ENCODE data around the gene PET100.
A peak's percentile ranks its signal among the peaks of the same experiment; 100 is the strongest.

The PET100 gene

DNA sequence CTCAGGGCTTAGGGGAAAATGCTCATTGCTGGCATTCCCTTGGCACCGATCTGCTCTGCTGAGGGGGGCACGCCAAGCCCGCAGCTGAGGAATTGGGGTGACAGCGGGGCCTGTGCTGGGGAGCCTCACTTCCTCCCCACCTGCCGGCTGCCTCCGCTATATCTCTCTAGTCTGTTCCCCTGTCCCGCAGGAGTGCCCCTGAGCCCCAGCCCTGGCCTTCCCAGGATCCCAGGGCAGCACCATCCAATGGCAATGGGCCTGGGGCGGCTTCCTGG is 16.8 kb downstream of the PET100 start:
- no peak for DNase-seq (ENCODE audit: insufficient read length, low spot score)
- FAIRE-seq = no peak

DNA sequence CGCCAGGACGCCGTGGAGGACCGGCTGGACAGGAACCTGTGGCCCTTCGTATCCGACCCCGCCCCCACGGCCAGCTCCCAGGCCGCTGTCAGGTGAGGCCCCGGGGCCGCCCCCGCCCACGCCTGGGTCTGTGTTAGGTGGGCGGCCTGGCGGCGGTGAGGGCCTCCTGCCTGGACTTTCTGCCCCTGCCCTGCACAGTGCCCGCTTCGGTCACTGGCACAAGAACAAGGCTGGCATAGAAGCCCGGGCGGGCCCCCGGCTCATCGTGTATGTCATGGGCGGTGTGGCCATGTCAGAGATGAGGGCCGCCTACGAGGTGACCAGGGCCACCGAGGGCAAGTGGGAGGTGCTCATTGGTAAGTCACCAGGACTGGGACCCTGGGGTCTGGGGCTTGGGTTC is 17.6 kb downstream of the PET100 start:
- FAIRE-seq (no peak), DNase-seq (ENCODE audit: insufficient read length, low spot score) (no peak)

DNA sequence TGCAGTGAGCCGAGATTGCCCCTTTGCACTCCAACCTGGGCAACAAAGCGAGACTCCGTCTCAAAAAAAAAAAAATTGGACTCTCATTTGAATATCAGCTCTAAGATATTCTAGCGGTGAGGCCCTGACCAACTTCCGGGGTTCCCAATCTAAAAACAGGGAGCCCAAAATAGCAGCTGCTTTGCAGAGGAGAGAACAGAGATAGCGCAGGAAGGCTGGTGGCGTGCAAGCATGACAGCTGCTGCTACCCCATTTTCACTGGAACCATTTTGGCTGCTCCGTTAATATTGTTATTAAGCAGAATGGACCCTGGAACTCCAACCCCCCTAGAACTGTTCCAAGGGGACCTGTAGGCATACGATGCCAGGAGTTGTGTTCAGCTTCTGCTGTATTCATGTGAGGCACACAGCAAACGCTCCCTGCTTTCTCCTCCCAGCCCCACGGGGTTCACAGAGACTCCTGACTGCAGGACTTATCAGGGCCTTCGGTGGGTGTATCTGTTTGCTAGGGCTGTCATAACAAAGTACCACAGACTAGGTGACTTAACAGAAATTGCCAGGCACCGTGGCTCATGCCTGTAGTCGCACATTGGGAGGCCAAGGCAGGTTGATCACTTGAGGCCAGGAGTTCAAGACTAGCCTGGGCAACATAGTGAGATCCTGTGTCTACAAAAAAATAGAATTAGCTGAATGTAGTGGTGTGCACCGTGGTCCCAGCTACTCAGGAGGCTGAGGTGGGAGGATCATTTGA is 18.8 kb downstream of the PET100 start:
- no peak for DNase-seq (ENCODE audit: insufficient read length, low spot score)
- FAIRE-seq = no peak

DNA sequence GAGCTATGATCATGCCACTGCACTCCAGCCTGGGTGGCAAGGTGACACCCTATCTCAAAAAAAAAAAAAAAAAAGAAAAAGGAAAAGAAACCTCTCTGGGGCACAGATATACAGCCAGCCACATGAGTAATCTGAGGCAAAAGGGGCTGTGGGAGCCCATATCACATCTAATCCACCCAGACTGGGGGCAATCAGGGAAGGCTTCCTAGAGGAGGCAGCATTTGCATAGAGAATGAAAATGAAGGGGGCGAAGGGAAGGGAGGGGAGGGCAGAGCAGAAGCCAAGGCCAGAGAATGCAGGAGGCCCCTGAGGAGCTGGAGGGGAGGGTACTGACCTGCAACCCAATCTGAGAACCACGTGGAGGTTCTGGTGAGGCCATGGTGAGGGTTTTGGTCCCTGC is 20.6 kb downstream of the PET100 start:
- no peak for FAIRE-seq
- no peak for DNase-seq (ENCODE audit: insufficient read length, low spot score)

DNA sequence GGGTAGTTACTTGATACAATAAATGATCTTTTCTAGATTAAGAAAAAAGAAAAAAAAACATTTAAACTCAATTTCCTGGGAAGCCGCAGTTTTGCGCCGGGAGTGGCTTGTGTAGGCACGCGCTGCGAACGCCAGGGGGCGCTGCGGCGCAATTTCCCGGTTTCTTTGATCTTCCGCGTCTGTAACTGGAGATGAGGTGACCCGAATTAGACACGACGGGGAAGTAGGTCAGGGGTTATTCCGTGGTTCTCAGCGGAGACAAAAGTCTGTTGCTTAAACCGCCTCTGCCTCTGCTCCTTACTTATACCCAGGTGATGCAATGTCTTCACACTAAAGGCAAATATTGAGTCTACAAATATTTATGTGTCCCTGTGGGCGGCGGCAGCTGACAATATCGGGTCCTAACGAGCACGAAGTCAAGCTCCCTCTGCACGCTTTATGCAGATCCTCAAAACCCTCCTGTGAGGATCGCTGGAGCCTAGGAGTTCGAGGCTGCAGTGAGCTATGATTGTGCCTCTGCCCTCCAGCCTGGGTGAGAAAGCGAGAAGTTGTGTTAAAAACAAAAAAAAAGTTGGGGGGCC is 22.6 kb downstream of the PET100 start:
- FAIRE-seq (peak; percentile 84), DNase-seq (ENCODE audit: insufficient read length, low spot score) (peak; percentile 89)

DNA sequence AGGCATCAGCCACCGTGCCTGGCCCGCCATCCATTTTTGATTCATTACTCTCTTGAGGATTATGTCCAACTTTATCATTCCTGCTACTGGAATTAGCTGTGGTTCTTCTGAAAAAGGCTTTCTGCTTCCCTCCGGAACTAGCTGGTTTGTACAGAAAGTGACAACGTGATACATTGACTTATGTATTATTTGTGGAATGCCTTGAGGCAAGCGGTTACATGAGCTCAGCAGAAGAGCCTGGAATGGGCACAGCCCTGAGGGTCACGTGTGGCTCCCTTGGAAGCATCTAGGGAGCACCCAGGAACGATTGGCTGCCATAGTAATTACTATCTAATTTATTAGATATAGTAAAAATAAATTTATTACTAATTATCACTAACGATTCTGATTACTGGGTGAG is 24.8 kb downstream of the PET100 start:
- no peak for FAIRE-seq
- DNase-seq (ENCODE audit: insufficient read length, low spot score) = no peak

DNA sequence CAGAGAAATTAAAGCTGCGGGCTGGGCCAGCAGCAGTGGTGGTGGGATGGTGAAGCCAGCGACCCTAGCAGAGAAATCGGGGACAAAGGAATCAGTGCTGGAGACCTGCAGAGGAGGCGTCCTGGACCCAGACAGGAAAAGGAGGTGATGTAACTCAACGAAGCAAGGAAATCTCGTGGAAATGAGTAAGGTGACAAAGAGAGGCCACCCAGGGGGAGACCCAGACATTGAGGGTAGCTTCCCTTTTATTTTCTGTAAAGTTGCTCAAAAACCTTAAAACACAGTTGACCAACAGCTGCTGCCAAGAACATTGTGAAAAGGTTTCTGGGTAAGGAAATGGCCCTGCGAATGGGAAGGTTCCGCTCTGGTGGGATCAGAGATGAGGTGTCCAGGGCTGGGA is 26.0 kb downstream of the PET100 start:
- DNase-seq (ENCODE audit: insufficient read length, low spot score) (no peak), FAIRE-seq (no peak)

DNA sequence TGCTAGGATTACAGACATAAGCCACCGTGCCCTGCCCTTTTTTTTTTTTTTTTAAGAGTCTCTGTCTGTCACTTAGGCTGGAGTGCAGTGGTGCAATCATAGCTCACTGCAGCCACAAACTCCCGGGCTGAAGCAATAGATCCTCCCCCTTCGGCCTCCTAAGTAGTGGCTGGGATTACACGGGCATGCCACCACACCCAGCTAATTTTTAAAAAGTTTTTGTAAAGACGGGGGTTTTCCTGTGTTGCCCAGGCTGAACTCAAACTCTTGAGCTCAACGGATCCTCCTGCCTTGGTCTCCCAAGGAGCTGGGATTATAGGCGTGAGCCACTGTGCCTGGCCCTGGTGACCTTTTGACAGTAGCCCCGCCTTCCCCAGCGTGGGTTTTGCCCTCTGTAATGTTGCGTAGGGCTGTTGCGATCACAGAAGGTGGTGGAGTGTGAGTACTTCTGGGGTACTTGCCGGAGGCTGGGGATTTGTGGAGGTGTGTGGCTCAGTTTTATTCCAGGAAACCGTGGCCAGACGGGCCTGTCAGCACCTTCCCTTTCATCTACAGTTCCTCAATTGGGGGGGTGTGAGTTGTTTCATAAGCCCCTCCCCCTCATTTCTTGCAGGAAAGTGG is 27.6 kb downstream of the PET100 start:
- no peak for FAIRE-seq
- DNase-seq (ENCODE audit: insufficient read length, low spot score) = no peak

DNA sequence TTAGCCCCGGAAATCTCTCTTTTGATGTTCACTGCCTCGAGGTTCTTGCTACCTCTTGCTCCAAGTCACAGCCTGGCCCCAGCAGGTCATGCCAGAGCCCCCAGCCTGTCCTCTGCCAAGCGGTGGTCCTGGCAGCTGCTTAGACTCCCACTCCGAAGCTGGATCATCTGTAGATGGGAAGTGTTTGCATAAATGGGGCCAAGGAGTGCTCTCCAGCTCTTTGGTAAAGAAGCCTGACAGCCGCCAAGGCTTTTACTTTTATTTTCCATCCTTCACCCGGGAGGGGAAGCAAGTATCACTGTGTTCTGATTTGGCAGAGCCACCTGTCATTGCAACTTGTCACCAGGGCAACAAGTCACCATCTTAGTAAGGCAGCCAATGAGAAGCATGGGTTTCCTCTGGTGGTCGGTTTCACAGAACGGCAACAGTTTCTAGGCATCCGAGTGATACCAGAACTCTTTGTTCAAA is 28.7 kb downstream of the PET100 start:
- peak; percentile 94 for DNase-seq (ENCODE audit: insufficient read length, low spot score)
- FAIRE-seq = peak; percentile 98

DNA sequence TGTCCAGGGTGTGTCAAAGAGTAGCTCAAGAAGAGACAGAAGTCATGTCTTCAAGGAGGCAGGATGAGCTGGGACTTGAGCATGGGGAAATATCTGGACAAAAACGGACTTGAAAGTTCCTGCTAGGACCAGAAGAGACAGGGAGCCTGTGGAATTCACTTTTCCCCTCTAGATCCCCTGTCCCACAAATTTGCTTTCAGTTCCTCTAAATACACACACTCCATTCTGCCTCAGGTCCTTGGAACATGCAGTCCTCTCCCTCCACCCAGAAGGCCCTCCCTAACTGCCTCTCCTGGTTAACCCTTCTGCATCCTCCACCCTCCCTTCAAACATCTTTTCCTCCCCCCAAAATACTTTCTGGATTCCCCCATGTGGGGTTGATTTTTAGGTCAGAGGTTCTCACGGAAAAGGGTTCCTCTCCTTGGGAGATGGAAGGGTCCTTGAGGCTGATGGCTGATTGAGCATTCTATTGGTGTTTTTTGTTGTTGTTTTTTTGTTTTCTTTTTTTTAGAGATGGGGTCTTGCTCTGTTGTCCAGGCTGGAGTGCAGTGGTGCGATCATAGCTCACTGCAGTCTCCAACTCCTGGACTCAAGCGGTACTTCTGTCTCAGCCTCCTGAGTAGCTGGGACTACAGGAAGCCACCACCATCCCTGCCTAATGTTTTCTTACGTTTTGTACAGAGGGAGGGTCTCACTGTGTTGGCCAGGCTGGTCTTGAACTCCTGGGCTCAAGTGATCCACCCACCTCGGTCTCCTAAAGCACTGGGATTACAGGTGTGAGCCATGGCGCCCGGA is 32.3 kb downstream of the PET100 start:
- DNase-seq (ENCODE audit: insufficient read length, low spot score) = no peak
- FAIRE-seq = no peak

DNA sequence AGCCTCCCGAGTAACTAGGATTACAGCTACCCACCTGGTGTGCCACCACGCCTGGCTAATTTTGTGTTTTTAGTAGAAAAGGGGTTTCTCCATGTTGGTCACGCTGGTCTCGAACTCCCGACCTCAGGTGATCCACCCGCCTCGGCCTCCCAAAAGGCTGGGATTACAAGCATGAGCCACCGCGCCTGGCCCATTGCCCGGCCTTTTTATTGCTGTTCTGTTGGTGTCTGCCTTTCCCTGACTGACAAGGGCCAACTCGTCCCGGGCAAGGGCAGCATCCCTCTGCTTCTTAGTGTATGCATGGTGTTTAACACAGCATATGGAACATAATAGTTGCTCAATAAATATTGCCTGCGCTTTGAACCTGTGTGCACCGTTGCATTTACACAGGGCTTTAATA is 33.1 kb downstream of the PET100 start:
- no peak for FAIRE-seq
- DNase-seq (ENCODE audit: insufficient read length, low spot score) = no peak

DNA sequence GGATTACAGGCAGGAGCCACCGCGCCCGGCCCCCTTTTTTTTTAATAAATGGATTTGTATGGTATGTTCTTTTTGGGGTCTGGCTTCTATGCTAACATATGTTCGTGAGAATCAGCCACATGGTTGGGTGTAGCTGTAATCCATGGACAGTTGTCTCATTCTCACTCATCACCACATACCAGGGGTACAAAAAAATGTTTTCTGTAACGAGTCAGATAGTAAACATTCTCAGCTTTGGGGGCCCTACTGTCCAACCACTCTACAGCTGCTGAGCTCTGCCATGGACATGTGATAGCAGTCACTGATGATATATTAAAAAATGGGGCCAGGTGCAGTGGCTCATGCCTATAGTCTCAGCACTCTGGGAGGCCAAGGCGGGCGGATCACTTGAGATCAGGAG is 34.1 kb downstream of the PET100 start:
- DNase-seq (ENCODE audit: insufficient read length, low spot score) = no peak
- FAIRE-seq = no peak

DNA sequence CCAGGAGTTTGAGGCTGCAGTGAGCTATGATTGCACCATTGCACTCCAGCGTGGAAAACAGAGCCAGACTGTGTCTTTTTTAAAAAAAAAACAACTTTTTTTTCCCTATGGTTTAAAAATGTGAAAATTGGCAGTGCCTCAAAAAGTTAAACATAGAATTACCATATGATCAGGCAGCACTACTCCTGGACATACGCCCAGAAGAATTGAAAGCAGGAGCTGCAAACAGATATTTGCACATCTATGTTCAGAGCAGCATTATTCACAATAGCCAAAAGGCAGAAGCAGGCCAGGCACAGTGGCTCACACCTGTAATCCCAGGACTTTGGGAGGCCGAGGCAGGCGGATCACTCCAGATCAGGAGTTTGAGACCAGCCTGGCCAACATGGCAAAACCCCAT is 35.5 kb downstream of the PET100 start:
- FAIRE-seq (no peak), DNase-seq (ENCODE audit: insufficient read length, low spot score) (no peak)

DNA sequence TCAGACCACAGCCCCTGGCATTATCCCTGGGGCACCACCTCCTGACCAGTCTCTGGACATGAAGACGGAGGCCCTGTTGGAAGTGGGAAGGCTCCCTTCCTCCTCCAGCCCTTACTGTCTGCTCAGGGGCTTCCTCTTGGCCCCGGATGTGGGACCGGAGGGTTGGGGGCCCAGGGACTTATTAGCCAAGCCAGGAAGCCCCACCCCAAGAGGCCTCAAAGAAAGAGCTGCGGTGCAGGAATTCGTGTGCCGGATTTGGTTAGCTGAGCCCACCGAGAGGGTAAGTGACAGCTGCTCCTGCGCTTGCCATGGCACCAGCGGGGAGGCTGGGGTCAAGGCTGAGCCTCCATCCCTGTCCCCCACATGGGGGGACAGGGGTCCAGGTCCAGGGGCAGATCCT is 39.2 kb downstream of the PET100 start, which contains the start of gene RETN:
RETN (plus strand) TSS at position 208 of the 400 bp plus-strand sequence. CDS start 278 bp downstream, outside the sequence.
- no peak for FAIRE-seq
- DNase-seq (ENCODE audit: insufficient read length, low spot score) = no peak

DNA sequence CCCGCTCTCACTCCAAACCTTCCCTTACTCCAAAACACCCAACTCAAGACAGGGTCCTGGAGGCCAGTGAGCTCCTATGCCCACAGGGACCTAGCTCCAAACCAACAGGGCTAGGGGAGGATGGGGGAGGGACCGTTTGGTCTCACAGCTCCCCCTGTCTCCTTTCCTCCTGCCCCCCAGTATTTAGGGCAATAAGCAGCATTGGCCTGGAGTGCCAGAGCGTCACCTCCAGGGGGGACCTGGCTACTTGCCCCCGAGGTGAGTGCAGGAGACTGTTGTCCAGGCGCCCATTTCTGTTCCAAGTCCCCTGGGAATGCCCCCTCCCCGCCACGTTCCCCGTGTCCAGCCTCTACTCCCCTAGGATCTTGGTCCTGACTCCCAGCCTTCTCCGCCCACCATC is 40.0 kb downstream of the PET100 start:
- FAIRE-seq (no peak), DNase-seq (ENCODE audit: insufficient read length, low spot score) (no peak)

DNA sequence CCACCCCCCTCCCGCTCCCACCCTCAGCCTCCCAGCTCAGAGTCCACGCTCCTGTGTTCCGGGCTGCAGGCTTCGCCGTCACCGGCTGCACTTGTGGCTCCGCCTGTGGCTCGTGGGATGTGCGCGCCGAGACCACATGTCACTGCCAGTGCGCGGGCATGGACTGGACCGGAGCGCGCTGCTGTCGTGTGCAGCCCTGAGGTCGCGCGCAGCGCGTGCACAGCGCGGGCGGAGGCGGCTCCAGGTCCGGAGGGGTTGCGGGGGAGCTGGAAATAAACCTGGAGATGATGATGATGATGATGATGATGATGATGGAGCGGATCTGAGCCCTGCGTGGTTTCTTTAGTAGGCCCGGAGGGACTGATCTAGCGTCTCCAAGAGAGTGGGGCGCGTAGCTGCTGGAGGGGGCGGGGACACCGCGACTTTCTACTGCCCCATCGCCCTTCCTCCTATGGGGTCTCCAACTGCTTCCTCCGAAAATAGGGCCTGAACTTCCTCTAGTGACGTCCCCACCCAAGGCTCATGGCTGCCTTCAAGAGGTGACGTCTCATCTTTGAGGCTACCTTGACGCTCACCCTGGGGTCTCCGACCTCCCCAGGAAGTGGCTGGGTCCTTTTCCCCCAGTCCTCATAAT is 40.7 kb downstream of the PET100 start:
- no peak for DNase-seq (ENCODE audit: insufficient read length, low spot score)

DNA sequence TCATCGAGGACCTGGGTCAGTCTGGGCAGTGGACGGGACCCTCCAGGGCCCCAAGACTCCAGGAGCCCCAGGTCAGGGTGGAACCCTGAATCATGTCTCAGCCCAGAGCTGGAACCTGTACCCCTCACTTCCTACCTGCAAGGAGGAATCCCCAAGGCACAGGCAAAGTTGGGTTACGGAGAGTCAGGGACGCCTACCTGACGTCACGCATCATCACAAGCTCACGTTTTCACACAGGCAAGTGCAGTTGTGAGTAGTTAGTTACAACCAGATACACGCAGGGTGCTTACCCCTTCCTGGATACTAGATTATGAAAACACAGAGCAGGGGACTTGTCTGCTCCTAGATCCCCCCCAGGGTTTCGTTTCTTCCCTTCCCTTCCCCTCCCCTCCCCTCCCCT is 41.2 kb downstream of the PET100 start:
- FAIRE-seq (no peak), DNase-seq (ENCODE audit: insufficient read length, low spot score) (no peak)

More for the DNA sequence above, 40.7 kb downstream of the PET100 start:
- FAIRE-seq = no peak

DNA sequence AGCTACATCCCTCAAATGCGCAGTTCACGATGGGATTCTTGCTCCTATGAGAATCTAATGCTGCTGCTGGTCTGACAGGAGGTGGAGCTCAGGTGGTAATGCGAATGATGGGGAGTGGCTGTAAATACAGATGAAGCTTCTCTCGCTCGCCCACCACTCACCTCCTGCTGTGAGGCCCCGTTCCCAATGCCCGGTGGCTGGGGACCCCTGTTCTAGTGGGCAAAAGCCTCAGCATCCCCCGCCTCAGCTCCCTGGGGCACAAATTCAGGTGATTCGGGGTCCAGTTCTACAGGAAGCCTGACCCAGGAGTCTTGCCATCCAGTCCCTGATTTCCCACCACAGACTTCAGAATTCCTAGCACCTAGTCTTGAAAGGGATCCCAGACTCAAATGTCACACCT is 42.9 kb downstream of the PET100 start:
- FAIRE-seq (no peak), DNase-seq (ENCODE audit: insufficient read length, low spot score) (no peak)

DNA sequence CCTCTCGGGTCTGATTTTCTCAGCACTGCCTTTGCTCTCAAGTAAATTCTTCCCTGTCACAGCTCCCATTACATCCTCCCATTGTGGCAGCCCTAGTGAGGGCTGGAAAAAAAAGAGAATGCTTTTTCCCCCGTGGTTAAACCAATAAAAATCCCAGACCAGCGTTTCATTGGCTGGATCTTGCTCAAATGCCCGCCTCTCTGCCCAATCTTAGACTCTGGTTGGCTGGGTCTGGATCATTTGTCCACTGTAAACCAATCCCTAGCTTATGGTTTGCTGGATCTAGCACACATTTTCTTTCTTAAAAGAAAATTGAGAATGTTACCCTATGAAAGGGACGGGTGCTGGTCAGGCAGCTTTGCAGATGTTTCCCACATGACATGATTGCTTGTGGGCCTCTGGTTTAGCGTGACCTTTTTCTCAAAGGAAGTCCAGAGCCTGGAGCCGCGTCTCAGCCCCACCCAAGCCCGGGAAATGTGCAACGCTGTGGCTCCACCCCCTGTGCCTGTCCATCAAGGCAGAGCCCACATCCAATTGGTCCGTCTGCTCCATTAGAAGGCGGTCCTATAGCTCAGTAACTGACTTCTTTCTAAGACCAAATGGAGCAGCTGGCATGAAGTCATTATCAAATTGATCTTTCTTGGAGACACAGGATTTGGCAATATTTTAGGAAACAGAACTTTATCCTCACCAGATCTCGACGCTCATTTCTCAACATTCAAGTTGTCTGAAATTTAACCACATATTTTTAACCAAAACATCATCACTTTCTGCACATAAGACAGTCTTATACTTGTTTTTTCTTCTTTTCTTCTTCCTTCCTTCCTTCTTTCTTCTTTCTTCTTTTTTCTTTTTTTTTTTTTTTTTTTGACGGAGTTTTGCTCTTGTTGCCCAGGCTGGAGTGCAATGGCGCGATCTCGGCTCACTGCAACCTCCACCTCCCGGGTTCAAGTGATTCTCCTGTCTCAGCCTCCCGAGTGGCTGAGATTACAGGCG is 44.7 kb downstream of the PET100 start:
- FAIRE-seq (no peak), DNase-seq (ENCODE audit: insufficient read length, low spot score) (peak; percentile 47)

DNA sequence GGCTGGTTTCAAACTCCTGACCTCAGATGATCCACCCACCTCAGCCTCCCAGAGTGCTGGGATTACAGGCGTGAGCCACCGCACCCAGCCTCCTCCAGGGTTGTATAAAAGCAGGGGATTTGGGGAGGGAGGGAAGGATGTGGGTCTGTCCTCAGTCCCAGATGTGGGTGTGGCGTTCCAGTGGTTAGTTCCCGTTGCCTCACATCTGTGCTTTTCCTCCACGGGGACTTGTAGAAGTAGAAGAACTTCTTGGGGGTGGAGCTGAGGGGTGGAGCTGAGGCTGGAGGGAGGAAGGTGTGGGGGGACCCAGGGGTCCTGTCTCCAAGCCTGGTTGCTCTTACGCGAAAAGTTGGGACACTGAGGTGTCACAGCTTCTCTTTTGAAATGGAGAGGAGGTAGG is 46.8 kb downstream of the PET100 start:
- no peak for DNase-seq (ENCODE audit: insufficient read length, low spot score)
- FAIRE-seq = no peak

All from GM19239 (cell line).